GM21526 (cell line): ENCODE results near the gene GPX8.

Experiments used
- ATAC-seq: cut with Tn5 transposase; IDR thresholded peaks from one replicate; pipeline ENCODE4 v1.9.1; 2021; ENCODE audit warnings: moderate library complexity; ENCODE audit not compliant: unreplicated experiment, low FRiP score

Gene GPX8

GRCh38 chr5:55172051-55172899 lies 12.3 kb downstream of the GPX8 start:
- ATAC-seq = peak; percentile 63

GRCh38 chr5:55172937-55173686 lies 13.1 kb downstream of the GPX8 start, which contains the start of gene CDC20B:
Gene CDC20B (minus strand): TSS chr5:55173177. CDS start chr5:55173000, 177 bp downstream.
- ATAC-seq = peak; percentile 77

GRCh38 chr5:55173687-55174230 lies 13.8 kb downstream of the GPX8 start:
- ATAC-seq = peak; percentile 14

GRCh38 chr5:55175781-55176175 lies 15.8 kb downstream of the GPX8 start:
- no peak for ATAC-seq

DNA sequence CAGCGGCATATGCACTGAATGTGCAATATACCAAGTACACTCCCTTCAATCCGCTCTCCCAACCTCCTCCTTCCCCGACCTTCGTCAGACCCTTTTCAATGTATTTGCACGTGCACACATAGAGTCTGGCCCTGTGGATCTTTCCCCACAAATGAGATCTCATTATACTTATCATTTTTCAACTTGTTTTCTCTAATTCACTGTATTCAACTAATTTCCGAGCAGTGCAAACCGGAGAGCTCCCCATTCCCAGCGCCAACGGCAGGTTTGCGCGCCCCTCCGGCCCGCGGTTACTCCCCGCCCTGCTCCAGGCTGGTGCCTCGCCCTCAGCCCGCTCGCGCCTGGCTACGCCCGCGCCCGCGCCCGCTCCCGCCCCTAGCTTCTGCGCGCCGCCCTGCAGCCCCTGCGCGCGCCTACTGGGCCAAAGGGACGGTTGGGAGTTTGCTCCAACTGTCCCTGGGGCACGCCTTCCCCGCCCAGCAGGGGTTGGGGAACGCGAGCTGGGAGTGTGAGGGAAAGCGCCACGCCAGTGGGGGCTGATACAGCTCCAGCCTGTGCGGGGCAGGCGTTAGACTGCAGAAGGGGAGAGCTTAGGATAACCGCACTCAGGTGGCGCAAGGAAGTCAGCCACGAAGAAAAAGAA lies 16.3 kb downstream of the GPX8 start:
- no peak for ATAC-seq

- ATAC-seq = no peak
Observed at GRCh38 chr5:55177078-55177477, 17.1 kb downstream of the GPX8 start.

GRCh38 chr5:55180016-55180415 lies 20.0 kb downstream of the GPX8 start:
- no peak for ATAC-seq

DNA sequence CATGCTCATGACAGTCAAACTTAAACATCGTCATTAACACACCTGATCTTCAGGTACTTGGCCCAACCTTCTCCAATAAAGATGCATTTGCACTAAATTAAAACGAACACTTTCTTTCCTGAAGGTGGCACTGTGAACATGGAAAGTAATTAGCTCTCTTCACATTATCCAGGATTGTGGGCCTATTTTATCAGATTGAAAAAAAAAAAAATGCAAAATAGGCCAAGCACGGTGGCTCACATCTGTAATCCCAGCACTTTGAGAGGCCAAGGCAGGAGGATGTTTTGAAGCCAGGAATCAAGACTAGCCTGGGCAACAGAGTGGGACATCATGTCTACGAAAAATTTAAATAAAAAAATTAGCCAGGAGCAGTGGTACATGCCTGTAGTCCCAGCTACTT lies 27.4 kb downstream of the GPX8 start:
- ATAC-seq = no peak

DNA sequence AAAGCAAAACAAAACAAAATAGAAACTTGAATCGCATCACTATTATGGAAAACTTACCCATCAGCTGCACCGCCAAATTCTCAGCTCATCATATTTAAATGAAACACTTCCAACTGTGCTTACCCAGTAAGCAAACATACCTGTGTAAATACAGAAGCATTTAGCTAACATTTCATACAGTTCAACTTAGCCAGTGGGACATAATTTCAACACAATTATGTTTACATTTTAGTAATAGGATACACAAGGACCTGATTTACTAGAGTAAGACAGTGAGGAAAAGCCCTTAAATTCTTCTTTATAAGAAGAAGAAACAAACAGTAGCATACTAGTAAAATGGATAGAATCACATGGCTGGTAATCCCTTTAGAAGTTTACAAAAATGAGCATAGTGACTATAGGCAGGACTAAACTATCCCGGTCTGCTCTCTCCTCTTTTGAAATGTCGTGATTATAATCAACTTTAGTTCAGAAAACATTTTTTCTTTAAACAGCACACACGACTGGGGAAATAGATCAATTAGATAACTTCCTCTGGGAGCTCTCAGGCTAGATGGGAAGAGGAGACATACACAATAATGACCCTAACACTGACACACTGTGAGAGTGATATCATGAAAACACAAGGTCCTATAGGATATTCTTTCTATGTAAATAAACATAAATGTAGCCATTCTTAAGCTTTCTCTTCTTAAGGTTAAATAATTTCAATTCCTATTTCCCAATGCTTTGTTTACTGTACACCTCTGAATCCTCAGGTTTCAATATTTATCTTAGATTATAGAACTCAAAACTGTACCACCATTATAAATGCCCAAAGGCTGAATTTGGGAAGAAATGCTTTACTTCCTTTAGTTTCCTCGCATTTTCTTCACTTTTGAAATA lies 28.9 kb downstream of the GPX8 start:
- no peak for ATAC-seq

DNA sequence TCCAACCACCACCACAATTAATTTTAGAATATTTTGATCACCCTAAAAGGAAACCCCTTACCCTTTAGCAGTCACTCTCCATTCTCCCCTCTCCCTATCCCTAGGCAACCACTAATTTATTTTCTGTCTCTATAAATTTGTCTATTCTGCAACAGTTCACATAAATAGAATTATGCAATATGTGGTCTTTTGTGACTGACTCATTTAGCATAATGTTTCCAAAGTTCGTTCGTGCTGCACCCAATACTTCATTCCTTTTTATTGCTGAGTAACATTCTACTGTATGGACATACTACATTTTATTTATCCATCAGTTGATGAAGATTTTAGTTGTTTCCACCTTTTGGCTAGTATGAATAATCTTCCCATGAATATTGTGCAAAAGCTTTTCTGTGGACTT lies 31.2 kb downstream of the GPX8 start:
- ATAC-seq = no peak

DNA sequence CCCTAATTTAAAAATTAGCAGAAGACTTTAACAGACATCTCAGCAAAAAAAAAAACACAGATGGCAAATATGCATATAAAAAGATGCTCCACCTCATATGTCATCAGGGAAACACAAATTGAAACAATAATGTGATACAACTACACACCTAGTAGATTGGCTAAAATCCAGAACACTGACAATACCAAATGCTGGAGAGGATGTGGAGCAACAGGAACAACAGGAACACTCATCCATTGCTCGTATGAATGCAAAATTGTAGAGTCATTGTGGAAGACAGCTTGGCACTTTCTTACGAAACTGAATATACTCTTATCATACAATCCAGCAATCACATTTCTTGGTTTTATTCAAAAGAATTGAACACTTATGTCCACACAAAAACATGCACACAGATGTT lies 45.0 kb downstream of the GPX8 start:
- ATAC-seq = no peak

GRCh38 chr5:55211184-55211874 lies 51.4 kb downstream of the GPX8 start:
- ATAC-seq = no peak
